NCI-H2196 (cell line): ENCODE data around the gene TM9SF3.
"Not testable (repeated sequence)": the region's sequence is repeated elsewhere in the genome, so short reads cannot be mapped to it uniquely, and the experiment has no call there.

Source experiments
- DNase-seq: peaks from one replicate; lab custom pipeline; 2025; ENCODE audit not compliant: unreplicated experiment; lab: John Stamatoyannopoulos, UW

TM9SF3 gene

DNA sequence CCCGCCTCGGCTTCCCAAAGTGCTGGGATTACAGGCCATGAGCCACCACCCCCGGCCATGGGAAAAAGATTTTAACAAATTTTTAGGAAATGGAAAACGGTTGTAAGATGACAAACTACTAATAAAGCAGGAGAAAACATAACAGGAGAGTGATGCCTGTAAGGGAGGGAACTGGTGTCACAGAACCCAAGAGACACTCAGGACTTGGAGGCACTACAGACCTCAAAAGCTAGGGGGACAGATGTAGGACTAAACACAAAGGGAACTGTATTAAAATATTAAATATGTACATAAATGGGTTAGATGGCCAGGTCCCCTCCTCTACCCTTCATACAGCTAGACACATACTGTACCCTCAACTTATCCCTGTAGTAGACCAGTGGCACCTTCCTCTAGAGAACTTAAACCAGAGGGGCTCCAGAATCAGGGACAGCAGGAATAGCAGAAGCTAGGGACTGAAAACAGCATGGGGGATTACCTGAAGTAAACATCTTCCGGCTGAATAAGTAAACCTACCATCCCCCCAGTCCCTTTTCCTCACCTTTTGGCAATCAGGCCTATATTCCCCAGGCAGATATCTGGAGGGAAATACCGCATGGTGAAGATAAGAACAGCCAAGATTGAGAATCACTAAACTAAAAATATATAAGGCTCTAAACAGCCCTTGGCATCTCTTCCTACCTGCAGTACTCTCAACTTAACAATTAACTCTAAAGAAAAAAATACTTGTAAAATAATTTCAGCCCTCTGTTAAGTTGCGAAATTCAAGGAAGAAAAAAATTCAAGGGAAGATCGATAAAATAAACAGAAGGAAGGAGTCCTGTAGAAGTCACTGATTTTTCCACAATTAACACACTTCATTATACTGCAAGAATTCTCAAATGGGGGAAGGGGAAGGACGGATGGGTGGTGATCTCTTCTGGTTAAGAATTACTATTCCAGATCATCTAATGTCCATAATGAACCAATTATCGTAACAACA, 15.5 kb downstream of the TM9SF3 start:
- no peak for DNase-seq

DNA sequence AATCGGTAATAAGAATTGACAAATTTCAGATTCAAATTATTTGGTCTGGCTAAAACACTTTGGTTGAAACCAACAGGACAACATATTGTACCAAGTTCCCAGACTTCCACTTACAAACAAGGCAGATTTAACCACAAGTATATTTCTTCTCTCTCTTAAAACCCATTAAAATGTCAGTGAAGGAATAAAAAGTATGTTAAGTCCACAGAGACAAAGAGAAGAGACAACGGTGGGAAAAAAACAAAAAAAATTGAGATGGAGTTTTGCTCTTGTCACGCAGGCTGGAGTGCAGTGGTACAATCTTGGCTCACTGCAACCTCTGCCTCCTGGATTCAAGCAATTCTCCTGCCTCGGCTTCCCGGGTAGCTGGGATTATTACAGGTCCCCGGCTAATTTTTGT, 16.3 kb downstream of the TM9SF3 start:
- DNase-seq, result no peak

DNA sequence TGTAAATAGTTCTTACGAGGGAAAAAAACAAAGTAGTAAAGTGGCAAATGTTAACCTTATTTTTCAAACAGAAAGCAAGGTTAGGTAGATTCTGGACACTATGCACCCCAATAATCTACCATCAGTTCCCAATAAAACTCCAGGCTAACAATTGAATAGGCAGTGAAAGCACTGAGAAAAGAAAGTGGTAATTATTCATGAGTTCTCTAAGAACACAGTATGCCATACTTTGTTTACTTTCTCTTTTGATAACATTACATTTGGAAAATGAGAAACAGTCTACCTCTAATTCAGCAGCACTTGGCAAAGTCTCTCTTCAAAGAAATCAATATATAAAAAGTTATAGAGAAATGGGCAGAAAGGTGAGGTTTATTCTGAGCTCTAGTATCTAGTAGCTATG, 18.4 kb downstream of the TM9SF3 start:
- no peak for DNase-seq

DNA sequence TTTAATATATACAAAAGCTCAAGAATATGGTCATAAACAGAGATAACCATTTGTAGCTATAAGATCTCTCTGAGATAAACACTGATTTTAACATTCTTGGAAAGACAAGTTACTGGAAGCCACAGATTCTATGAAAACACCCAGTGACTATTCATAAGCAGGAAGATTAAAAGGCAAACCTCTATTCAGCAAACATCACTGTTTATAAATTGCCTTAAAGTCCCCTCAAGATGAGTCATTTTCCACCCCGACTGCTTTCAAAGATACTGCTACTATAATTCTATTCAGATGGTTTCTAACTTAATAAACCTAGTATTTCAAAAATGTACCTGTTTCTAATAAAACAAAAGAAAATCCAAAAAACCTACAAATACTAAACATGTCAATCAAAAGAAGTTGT, 21.0 kb downstream of the TM9SF3 start:
- DNase-seq, result no peak

DNA sequence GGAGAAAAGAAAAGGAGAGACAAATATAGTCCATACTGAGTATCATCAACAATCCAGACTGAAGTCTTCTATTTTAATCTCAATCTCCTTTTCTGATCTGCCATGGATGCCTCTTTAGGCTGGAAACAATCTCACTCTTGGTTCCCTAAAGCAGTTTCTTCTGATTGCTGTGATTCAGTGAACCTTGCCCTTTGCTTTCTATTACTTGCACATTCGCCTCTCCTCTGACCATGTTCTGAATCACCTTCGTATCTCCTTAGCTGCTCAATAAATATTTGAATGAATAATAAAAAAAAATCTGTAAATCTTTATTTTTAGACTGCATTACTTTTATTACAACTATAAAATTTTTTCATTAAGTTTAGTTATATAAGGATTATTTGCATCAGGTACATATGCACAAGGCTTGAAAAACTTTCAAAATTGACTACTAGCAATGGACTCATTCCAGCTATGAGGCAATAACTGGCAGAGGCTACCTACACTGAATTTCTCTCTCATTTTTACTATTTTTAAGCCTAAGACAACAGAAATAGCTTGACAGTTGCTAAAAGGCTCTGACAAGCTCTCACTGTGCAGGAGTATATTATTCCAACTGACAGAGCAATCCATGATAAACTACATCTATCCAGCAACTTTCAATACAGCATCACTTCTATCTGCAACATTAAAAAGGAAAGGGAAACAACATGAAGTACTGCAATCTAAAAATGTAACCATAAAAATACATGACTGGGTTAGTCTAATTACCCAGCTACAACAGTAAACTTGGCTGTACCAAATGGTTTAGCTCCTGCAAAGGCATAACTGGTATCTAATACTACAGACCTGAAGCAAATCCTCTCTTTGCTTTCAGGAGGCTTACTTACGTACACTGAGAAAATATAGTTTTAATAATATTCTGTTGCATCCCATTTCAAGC, 25.6 kb downstream of the TM9SF3 start:
- no peak for DNase-seq

DNA sequence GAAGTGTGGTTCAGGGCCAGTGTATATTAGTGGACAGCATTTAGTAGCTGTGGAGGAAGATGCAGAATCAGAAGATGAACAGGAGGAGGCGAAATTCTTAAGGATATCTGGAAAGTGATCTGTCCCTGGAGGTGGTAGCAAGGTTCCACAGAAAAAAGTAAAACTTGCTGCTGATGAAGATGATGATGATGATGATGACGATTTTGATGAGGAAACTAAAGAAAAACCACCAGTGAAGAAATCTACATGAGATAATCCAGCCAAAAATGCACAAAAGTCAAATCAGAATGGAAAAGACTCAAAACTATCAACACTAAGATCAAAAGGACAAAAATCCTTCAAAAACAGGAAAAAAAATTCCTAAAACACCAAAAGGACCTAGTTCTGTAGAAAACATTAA, 26.3 kb downstream of the TM9SF3 start:
- DNase-seq, result no peak

DNA sequence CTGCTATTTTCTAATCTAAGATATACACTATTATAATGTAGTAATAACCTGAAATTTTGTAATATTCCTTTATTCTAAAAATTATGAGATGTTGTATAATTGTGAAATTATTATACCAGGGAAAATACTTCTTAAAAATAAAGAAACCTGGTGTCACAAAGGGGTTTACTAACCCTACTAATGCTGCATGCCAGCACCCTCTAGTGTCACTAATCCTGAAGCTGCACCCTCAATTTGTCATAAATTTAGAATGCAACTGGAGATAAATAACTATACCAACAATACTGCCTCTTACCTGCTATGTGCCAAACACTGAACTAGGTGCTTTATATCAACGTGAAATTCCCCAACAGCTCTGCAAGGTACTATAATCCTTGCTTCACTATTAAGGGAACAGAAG, 30.8 kb downstream of the TM9SF3 start:
- DNase-seq, result no peak

DNA sequence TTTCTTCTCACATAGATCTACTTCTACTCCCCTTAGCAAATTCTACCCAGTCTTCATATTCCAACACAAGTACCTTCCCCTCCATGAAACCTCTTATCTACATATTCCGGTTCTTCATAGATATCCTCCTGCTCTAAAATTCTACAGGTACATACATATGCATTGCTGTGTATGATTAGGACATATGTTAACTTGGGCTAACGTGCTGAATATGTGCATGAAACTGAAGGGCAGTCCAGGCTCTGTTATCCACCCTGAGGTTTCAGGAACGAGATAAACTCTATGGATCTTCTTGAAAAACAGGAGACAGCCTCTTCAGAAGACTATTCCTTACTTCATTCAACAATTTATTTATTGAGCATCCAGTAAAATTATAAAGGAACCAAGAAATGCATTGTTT, 31.5 kb downstream of the TM9SF3 start:
- DNase-seq, result no peak

DNA sequence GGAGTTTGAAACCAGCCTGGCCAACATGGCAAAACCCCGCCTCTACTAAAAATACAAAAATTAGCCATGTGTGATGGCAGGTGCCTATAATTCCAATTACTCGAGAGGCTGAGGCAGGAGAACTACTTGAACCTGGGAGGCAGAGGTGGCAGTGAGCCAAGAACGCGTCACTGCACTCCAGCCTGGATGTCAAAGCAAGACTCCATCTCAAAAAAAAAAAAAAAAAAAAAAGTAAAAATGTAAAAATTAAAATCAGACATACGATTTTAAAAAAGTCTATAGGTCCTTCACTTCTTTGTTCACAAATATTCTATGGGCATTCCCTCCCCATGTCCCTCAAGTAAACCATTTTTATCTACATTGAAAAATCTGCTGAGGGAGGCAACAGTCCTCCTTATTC, 38.2 kb downstream of the TM9SF3 start:
- DNase-seq, result peak; percentile 22

DNA sequence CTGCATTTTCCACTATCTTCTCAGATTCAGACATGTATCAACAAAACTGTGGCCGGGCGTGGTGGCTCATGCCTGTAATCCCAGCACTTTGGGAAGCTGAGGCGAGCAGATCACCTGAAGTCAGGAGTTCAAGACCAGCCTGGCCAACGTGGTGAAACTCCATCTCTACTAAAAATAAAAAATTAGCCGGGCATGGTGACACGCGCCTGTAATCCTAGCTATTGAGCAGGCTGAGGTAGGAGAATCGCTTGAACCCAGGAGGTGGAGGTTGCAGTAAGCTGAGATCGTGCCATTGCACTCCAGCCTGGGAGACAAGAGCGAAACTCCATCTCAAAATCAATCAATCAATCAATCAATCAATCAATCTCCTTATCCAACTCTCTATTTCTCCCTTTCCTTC, 41.3 kb downstream of the TM9SF3 start:
- DNase-seq, result not testable (repeated sequence)

DNA sequence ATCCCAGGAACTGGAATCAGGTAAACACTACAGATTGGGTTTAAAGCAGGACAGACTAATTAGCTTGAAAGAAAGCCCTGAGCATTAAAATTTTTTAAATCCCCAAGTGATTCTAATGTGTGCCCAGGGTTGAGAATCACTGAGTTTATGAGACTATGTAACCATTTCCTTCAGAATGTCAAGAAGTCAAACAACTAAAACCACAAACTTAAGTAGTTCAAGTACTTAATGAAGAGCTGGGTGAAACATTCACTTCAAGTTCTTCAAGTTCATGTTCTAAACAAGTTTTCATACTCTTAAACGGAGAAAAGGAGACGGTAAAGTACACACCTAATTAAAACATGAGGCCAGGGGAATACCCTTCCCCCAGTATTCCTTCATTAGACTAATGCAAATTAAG, 44.9 kb downstream of the TM9SF3 start:
- DNase-seq, result no peak

DNA sequence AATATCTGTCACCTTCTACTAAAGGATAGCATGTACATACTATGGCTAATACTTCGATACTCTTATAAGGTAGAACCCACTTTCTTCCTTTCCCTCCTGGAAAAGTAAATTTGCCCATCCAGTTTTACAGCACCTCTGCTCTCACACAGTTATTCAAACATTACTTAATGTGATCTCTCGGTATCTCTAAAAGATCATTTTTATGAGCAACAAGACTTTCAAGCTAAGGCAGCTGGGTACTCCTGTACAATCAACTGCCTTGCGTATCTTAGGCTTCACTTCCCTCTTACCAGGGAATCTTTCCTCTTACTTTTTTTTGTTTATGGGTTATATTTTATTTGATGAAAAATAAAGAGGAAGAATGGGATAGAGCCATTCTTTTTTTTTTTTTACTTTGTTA, 46.6 kb downstream of the TM9SF3 start:
- no peak for DNase-seq

DNA sequence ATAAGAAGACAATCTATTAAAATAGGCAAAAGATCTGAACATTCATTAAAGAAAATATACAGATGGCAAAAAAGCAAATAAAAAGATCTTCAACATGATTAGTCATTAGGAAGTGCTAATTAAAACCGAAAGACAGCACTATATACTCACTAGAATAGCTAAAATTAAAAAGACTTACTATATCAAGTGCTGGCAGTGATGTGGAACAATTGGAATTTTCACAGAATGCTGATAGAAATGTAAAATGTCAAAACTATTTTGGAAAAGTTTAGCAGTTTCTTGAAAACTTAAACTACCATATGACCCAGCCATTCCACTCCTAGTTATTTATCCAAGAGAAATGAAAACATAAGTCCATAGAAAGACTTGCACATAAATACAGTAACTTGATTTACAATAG, 48.1 kb downstream of the TM9SF3 start:
- DNase-seq, result no peak

DNA sequence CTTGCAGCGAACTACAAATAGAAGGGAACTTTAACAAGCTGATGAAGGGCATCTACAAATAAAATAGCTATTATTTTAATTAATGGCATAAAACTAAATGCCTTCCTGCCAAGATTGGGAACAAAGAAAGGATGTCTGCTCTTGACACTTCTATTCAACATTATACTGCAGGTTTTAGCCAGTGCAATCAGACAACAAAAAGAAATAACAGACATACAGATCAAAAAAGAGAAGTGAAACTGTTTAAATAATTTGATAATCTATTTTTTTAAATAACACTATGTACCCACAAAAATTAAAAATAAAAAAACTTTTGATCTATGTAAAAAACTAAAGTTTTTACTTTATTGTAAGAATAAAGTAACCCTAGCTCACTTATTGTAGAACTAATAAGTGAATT, 50.7 kb downstream of the TM9SF3 start:
- DNase-seq, result no peak

DNA sequence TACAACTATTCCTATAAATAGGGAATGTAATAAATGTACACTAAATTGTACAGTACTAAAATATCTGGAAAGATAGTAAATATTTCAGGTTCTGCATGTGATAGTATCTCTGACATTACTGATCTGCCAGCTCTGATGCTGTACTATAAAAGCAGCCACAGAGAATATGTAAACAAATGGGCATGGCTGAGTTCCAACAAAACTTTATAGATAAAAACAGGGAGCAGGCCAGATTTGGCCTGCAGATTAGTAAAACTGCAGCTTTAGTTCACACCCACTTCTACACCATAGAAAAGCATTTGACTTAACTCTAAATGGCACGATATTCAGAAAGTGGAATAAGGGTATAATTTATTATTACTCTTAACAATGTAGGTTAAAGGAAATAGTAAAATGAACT, 54.3 kb downstream of the TM9SF3 start:
- peak; percentile 36 for DNase-seq

DNA sequence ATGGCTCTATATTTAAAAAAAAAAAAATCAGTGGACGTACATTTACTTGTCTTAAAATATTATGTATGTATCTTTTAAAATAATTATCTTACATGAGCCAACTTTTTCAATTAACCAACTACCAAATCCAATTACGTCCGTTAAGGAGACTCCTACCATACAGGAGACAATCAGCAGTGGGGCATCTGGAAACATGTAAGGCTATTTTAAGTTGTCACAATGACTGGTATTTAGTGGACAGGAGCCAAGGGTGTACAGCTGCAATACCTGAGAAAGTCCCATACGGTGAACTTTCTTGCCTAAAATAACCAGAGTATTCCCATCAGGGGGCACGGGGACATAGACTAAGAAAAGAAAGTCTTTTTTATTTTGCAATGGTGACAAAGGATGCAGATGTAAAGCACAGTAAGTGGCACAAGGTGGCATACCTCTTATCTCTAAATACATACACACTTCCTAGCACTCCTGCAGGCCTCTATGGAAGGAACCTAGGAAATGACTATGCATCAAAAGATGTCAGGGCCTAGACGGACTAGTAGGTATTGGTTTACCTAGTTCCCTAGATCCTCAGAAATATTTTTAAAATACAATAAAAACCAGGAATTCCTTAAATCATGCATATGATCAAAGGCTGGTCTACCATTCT, 57.1 kb downstream of the TM9SF3 start:
- no peak for DNase-seq

DNA sequence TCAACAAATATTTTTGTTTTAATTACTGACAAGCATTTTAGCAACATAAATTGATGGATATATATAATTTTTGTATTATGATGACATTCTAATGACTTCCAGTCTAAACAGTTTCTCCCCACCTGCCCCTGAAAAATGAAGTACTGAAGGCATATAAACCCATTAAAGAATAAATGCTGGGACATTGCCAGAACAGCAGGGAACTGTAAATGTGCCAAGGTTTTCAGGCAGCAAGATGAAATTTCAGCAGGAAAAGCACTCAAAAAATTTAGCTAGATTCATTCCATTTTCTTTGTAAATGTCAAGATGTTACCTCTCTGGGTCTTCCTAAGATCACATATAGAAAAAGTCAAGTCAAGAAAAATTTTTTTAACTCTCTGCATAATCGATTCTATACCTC, 62.1 kb downstream of the TM9SF3 start:
- DNase-seq, result no peak

DNA sequence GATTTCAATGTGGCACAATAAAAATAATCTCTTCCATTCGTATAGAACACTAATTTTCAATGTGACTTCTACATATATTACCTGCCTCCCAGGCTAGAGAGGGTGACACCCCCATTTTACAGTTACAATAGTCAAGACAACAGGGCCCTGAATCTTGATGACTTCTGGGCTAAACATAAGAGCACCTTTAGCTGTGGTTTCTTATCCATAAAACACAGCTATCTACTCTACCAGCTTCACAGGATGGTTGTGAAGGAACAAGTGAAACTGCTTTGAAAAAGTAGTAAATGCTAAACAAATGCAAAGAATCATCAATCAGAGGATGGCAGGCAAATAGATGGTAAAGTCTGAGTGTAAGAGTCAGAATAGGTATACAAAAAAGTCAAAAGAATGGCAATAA, 69.5 kb downstream of the TM9SF3 start:
- no peak for DNase-seq

DNA sequence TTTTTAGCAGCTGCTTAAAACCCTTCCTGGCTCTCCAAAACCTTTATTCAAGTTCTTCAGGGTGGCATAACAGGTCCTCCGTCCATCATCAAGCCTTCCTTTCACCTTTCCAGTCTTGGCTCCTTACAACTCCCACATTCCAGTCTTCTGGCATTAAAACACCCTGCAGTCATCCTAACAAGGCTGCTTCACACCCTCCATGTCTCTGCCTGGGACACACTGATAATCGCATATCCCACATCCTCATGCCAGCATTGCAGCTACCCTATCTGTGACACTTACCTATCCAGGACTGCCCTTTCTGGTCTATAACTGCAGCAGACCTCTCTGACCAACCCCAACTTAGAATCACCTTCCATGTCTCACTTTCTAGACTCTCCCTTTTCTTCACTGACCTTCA, 70.5 kb downstream of the TM9SF3 start:
- no peak for DNase-seq

DNA sequence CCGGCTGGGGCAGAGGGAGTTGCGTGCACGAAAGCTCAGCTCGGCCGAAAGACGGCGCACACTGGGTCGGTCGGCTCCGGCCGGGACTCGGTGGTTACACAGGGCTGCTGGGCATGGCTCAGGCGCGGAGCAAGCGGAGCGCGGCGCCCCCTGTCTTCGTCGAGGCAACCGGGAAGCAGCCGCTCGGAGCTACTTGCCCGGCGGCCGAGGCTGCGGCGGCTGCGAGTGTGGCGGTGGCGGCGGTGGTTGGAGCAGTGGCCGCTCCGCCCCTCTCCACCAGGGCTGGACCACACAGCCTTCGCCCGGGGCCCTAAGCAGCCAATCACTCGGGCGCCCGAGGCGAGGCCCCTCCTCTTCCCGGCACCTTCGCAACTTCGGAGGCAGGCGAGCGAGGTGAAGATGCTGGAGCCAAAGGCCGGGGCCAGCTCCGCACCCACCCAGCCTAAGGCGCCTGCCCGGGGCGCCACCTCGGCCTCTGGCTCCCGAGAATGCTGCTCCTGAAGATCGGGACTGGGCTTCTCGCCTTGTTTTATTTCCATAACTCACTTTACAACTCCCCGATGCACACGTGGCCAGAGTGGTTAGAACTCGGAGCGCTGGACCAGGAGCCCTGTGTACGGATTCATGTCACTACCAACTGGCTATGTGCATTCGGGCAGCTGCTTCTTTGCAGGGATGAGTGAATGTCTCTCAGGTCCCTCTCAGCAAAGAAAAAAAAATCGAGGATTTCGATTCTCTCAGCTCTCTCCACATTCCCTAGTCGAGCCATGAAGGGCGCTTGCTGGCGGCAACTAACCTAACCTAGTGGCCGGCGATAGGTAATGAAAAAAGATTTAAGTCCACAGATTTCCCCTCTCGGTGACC, 72.9 kb downstream of the TM9SF3 start, which contains the start of gene TLL2:
Gene TLL2 (minus strand): TSS at position 229 of the 864 bp plus-strand sequence. CDS start 241 bp downstream, outside the sequence.
- peak; percentile 71 for DNase-seq
